ACC112 (cell line): ENCODE results near the gene MTARC1.

Experiments used
- H2AFZ ChIP-seq: fragments of 200-600 bp; sonication (generic); one replicate; pipeline ENCODE4 v1.6.0; 2017; ENCODE audit warnings: antibody characterized with exemption, low read length; ENCODE audit not compliant: unreplicated experiment
- H3K27ac ChIP-seq: fragments of 200-600 bp; sonication (generic); 2 replicates; pipeline ENCODE4 v1.5.1; 2014; ENCODE audit warnings: low read depth, mild to moderate bottlenecking, antibody characterized with exemption, low read length, moderate library complexity
- H3K27me3 ChIP-seq: fragments of 200-600 bp; sonication (generic); 2 replicates; pipeline ENCODE4 v1.6.1; 2014; ENCODE audit warnings: mild to moderate bottlenecking, antibody characterized with exemption, low read length, moderate library complexity, mixed read lengths; ENCODE audit not compliant: insufficient read depth
- H3K36me3 ChIP-seq: fragments of 200-600 bp; sonication (generic); 2 replicates; pipeline ENCODE4 v1.6.1; 2016; ENCODE audit warnings: mild to moderate bottlenecking, antibody characterized with exemption, low read length, moderate library complexity, mixed read lengths; ENCODE audit not compliant: insufficient read depth
- H3K4me1 ChIP-seq: fragments of 200-600 bp; sonication (generic); one replicate; pipeline ENCODE4 v1.6.1; 2016; ENCODE audit warnings: low read length, mixed read lengths; ENCODE audit not compliant: insufficient read depth, unreplicated experiment, control insufficient read depth
- H3K4me3 ChIP-seq: fragments of 200-600 bp; sonication (generic); 2 replicates; pipeline ENCODE4 v1.5.1; 2014; ENCODE audit warnings: mild to moderate bottlenecking, low read depth, low read length
- H3K79me2 ChIP-seq: fragments of 200-600 bp; sonication (generic); one replicate; pipeline ENCODE4 v1.6.0; 2016; ENCODE audit warnings: low read length; ENCODE audit not compliant: control insufficient read depth, unreplicated experiment, insufficient read depth

The MTARC1 gene

GRCh38 chr1:220754212-220754917 lies 32.3 kb upstream of the MTARC1 start:
- Histone ChIP-seq H3K27ac (no peak overlapping the region), H2AFZ (no peak overlapping the region), H3K27me3 (no peaks in the 10 kb centered on the region), H3K4me1 (no peaks in the 10 kb centered on the region), H3K4me3 (no peak overlapping the region), H3K36me3 (peaks cover 4% of the 10 kb centered on the region; the same call in 1 of the 2 replicates), H3K79me2 (no peaks in the 10 kb centered on the region)

DNA sequence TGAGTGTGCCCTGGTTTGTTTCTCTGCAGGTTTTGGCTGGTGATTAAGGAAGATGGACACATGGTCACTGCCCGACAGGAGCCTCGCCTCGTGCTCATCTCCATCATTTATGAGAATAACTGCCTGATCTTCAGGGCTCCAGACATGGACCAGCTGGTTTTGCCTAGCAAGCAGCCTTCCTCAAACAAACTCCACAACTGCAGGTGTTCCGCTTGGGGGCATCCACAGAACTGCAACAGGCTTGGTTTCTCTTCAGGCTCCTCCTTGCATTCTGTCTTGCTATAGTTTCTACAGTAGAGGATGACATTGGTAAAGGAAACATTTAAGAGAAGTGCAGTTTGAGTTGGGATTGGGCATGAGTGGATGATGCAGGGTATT lies 31.8 kb upstream of the MTARC1 start:
- Histone ChIP-seq H2AFZ (no peak overlapping the region), H3K27me3 (no peaks in the 10 kb centered on the region), H3K27ac (no peak overlapping the region), H3K36me3 (peaks cover 4% of the 10 kb centered on the region; the same call in 1 of the 2 replicates), H3K79me2 (no peaks in the 10 kb centered on the region), H3K4me1 (no peaks in the 10 kb centered on the region), H3K4me3 (no peak overlapping the region)

GRCh38 chr1:220755309-220755708 lies 31.4 kb upstream of the MTARC1 start:
- no peaks in the 10 kb centered on the region for H3K27me3 ChIP-seq
- H2AFZ ChIP-seq: no peak overlapping the region
- peaks cover 4% of the 10 kb centered on the region; the same call in 1 of the 2 replicates for H3K36me3 ChIP-seq
- H3K79me2 ChIP-seq: no peaks in the 10 kb centered on the region
- no peak overlapping the region for H3K27ac ChIP-seq
- H3K4me3 ChIP-seq: no peak overlapping the region
- no peaks in the 10 kb centered on the region for H3K4me1 ChIP-seq

DNA sequence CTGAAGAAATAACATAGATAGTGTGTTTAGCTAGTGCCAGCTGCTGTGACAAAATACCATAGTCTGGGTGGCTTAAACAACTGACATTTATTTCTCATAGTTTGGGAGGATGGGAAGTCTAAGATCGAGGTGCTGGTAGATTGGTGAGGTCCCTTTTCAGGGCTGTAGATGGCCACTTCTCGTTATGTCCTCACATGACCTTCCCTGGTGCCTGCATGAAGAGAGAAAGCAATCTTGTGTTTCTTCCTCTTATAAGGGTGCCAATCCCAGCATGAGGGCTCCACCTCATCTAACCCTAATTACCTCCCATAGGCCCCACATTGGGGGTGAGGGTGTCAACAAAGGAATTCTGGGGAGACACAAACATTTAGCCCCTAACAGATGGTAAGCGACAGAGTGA lies 29.3 kb upstream of the MTARC1 start:
- no peak overlapping the region for H2AFZ ChIP-seq
- H3K4me3 ChIP-seq: no peak overlapping the region
- no peaks in the 10 kb centered on the region for H3K27me3 ChIP-seq
- no peaks in the 10 kb centered on the region for H3K79me2 ChIP-seq
- H3K4me1 ChIP-seq: no peaks in the 10 kb centered on the region
- H3K36me3 ChIP-seq: peaks cover 4% of the 10 kb centered on the region; the same call in 1 of the 2 replicates
- no peak overlapping the region for H3K27ac ChIP-seq

- H3K27me3 ChIP-seq: no peaks in the 10 kb centered on the region
- no peak overlapping the region for H2AFZ ChIP-seq
- H3K4me3 ChIP-seq: no peak overlapping the region
- no peaks in the 10 kb centered on the region for H3K4me1 ChIP-seq
- no peak overlapping the region for H3K27ac ChIP-seq
- no peaks in the 10 kb centered on the region for H3K79me2 ChIP-seq
- peaks cover 4% of the 10 kb centered on the region; the same call in 1 of the 2 replicates for H3K36me3 ChIP-seq
These were observed 27.6 kb upstream of the MTARC1 start for GRCh38 chr1:220759147-220759546.

DNA sequence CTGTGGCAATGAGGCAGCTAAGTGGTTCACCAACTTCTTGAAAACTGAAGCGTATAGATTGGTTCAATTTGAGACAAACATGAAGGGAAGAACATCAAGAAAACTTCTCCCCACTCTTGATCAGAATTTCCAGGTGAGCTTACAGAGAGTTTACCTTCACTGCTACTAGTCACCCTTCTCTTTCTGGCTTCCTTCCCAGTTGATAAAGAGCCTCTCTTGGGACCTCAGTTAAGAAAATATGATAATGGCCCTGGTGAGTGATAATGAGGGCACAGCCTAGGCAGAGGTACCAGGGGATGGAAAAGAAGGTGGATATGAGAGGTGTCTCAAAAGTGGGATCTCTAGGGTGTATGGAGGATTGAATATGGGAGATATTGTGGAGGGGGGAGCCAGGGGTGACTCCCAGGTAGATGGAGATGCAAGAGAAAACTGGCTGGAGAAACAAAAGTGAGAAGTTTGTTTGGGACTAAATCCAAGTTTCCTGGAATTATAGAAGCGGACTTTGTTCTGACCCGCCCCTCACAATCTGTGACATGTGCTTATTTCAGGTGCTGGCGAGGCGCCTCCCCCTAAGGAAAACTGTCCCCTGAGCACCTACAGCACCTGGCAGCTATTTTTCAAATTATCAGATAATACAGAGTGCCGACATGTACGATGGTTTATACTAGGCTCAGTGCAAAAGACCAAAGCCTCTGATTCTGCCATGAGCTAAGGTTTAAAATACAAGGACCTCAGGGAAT lies 24.9 kb upstream of the MTARC1 start:
- H3K27me3 ChIP-seq: no peaks in the 10 kb centered on the region
- H3K4me3 ChIP-seq: no peak overlapping the region
- H3K4me1 ChIP-seq: no peaks in the 10 kb centered on the region
- no peak overlapping the region for H2AFZ ChIP-seq
- no peaks in the 10 kb centered on the region for H3K79me2 ChIP-seq
- H3K27ac ChIP-seq: no peak overlapping the region
- H3K36me3 ChIP-seq: no peaks in the 10 kb centered on the region

GRCh38 chr1:220764757-220765156 lies 22.0 kb upstream of the MTARC1 start:
- Histone ChIP-seq H3K4me1 (no peaks in the 10 kb centered on the region), H3K79me2 (no peaks in the 10 kb centered on the region), H3K36me3 (no peaks in the 10 kb centered on the region), H3K4me3 (no peak overlapping the region), H2AFZ (no peak overlapping the region), H3K27me3 (no peaks in the 10 kb centered on the region), H3K27ac (no peak overlapping the region)

DNA sequence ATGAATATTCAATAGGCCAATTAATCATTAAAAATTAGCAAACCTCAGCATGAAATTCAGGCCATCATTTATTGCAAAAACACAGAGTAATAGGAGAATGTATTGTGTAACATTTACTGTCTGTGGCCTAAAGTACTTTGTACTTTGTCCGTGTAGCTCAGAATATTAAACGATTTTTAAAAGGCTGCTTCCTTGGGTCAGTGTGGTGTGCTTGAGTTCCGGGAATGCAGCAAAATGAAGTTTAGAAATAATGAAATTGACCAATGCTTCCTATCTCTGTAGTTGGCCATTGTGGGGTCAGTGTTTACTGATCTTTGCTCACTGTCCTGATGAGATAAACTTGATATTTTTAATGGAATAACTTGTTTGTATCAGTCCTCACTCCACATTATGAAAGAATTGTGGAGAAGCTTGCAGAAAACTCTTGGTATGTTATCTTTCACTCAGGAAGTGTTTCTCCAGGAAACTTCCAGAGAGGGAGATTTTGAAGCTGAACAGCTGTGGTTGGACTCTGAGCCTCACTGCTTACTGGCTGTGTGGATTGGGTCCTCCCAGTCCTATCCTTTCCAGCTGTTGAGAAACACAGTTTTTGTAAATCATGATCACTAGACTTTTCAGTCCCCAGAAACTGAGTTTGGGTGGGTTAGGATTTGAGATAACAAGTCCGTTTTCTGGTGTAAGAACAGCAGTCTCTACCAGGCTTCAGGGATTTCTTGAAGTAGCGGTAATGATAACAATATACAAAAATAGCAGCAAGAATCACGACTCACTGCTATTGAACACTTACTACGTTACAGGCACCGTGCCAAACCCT lies 19.2 kb upstream of the MTARC1 start:
- Histone ChIP-seq H3K27ac (no peak overlapping the region), H2AFZ (no peak overlapping the region), H3K36me3 (no peaks in the 10 kb centered on the region), H3K79me2 (no peaks in the 10 kb centered on the region), H3K4me1 (no peaks in the 10 kb centered on the region), H3K27me3 (no peaks in the 10 kb centered on the region), H3K4me3 (no peak overlapping the region)

- no peak overlapping the region for H2AFZ ChIP-seq
- no peaks in the 10 kb centered on the region for H3K79me2 ChIP-seq
- no peaks in the 10 kb centered on the region for H3K4me1 ChIP-seq
- H3K36me3 ChIP-seq: no peaks in the 10 kb centered on the region
- H3K27ac ChIP-seq: no peak overlapping the region
- no peak overlapping the region for H3K4me3 ChIP-seq
- H3K27me3 ChIP-seq: no peaks in the 10 kb centered on the region
These were observed 18.5 kb upstream of the MTARC1 start for GRCh38 chr1:220768126-220768601.

- Histone ChIP-seq H3K36me3 (no peaks in the 10 kb centered on the region), H3K79me2 (no peaks in the 10 kb centered on the region), H3K27me3 (no peaks in the 10 kb centered on the region), H2AFZ (no peak overlapping the region), H3K4me3 (no peak overlapping the region), H3K4me1 (no peaks in the 10 kb centered on the region), H3K27ac (no peak overlapping the region)
These were observed 17.5 kb upstream of the MTARC1 start for GRCh38 chr1:220769205-220769604.
